H9 (cell line): ENCODE results near the gene NTNG2. TPM values are rescaled to one million over a fixed set of nuclear protein-coding genes. Genes with fewer than 3 reads are reported as not detected.

Experiments used
- DNase-seq: peaks from one replicate; pipeline ENCODE4 v3.0.0-alpha.2; 2017
- H2AFZ ChIP-seq: one replicate; pipeline ENCODE4 v1.6.1; 2013; ENCODE audit warnings: mild to moderate bottlenecking, low read length, control low read depth, moderate library complexity
- H2AK5ac ChIP-seq: 2 replicates; pipeline ENCODE4 v1.6.1; 2013; ENCODE audit warnings: low read length, control low read depth, mixed read lengths; ENCODE audit not compliant: insufficient read length
- H2BK120ac ChIP-seq: one replicate; pipeline ENCODE4 v1.6.1; 2013; ENCODE audit warnings: low read depth, mild to moderate bottlenecking, low read length, control low read depth, inconsistent platforms; ENCODE audit not compliant: poor library complexity, severe bottlenecking
- H2BK12ac ChIP-seq: 2 replicates; pipeline ENCODE4 v1.6.1; 2013; ENCODE audit warnings: low read length, control low read depth, mixed read lengths, low read depth; ENCODE audit not compliant: insufficient read length
- H2BK15ac ChIP-seq: 2 replicates; pipeline ENCODE4 v1.6.1; 2013; ENCODE audit warnings: low read depth, low read length, control low read depth
- H2BK20ac ChIP-seq: one replicate; pipeline ENCODE4 v1.6.1; 2013; ENCODE audit warnings: low read depth, mild to moderate bottlenecking, low read length, control low read depth, inconsistent platforms; ENCODE audit not compliant: poor library complexity, severe bottlenecking
- H2BK5ac ChIP-seq: 2 replicates; pipeline ENCODE4 v1.6.1; 2013; ENCODE audit warnings: low read length, control low read depth, mixed read lengths; ENCODE audit not compliant: insufficient read length
- H3K14ac ChIP-seq: 2 replicates; pipeline ENCODE4 v1.6.1; 2013; ENCODE audit warnings: low read length, control low read depth; ENCODE audit not compliant: insufficient read depth
- H3K18ac ChIP-seq: 2 replicates; pipeline ENCODE4 v1.6.1; 2013; ENCODE audit warnings: low read depth, mild to moderate bottlenecking, mixed read lengths, low read length, control low read depth; ENCODE audit not compliant: insufficient read length
- H3K23ac ChIP-seq: 2 replicates; pipeline ENCODE4 v1.6.1; 2013; ENCODE audit warnings: low read length, control low read depth, mixed read lengths, low read depth; ENCODE audit not compliant: insufficient read length
- H3K23me2 ChIP-seq: 2 replicates; pipeline ENCODE4 v1.6.1; 2013; ENCODE audit warnings: low read depth, mild to moderate bottlenecking, mixed read lengths, low read length, control low read depth; ENCODE audit not compliant: insufficient read length, poor library complexity, severe bottlenecking
- H3K27ac ChIP-seq: 2 replicates; pipeline ENCODE4 v1.5.1; 2013; ENCODE audit warnings: low read length, control low read depth, mixed read lengths, low read depth; ENCODE audit not compliant: insufficient read length
- H3K27me3 ChIP-seq: 2 replicates; pipeline ENCODE4 v1.6.1; 2013; ENCODE audit warnings: low read length, control low read depth, inconsistent platforms; ENCODE audit not compliant: insufficient read depth
- H3K4ac ChIP-seq: 2 replicates; pipeline ENCODE4 v1.6.1; 2013; ENCODE audit warnings: low read depth, mild to moderate bottlenecking, control low read depth, inconsistent platforms, low read length, moderate library complexity
- H3K4me1 ChIP-seq: 2 replicates; pipeline ENCODE4 v1.6.1; 2013; ENCODE audit warnings: low read length, control low read depth, inconsistent platforms; ENCODE audit not compliant: insufficient read depth
- H3K4me2 ChIP-seq: 2 replicates; pipeline ENCODE4 v1.6.1; 2013; ENCODE audit warnings: low read length, control low read depth, mixed read lengths; ENCODE audit not compliant: insufficient read length, insufficient read depth
- H3K56ac ChIP-seq: 2 replicates; pipeline ENCODE4 v1.6.1; 2013; ENCODE audit warnings: low read depth, mild to moderate bottlenecking, mixed read lengths, low read length, control low read depth; ENCODE audit not compliant: insufficient read length
- H3K79me1 ChIP-seq: 2 replicates; pipeline ENCODE4 v1.6.1; 2013; ENCODE audit warnings: low read depth, mild to moderate bottlenecking, moderate library complexity, low read length, control low read depth, inconsistent platforms; ENCODE audit not compliant: insufficient read depth, poor library complexity, severe bottlenecking
- H3K79me2 ChIP-seq: 2 replicates; pipeline ENCODE4 v1.6.1; 2013; ENCODE audit warnings: low read length, control low read depth, inconsistent platforms; ENCODE audit not compliant: insufficient read depth
- H3K9ac ChIP-seq: 2 replicates; pipeline ENCODE4 v1.6.1; 2013; ENCODE audit warnings: low read length, control low read depth, mixed read lengths; ENCODE audit not compliant: insufficient read length; ENCODE audit errors: extremely low read depth
- H3K9me3 ChIP-seq: one replicate; pipeline ENCODE4 v1.6.1; 2013; ENCODE audit warnings: low read depth, low read length, inconsistent platforms; ENCODE audit not compliant: control insufficient read depth
- H3T11ph ChIP-seq: one replicate; pipeline ENCODE4 v1.6.1; 2013; ENCODE audit warnings: mild to moderate bottlenecking, low read length, control low read depth, inconsistent platforms
- H4K20me1 ChIP-seq: one replicate; pipeline ENCODE4 v1.6.1; 2013; ENCODE audit not compliant: control insufficient read depth, insufficient read length, insufficient read depth
- H4K5ac ChIP-seq: 2 replicates; pipeline ENCODE4 v1.6.1; 2013; ENCODE audit warnings: low read depth, mild to moderate bottlenecking, mixed read lengths, low read length, control low read depth; ENCODE audit not compliant: insufficient read length
- H4K8ac ChIP-seq: replicated peaks from 2 replicates; pipeline ENCODE4 v1.6.1; 2013; ENCODE audit warnings: low read length, control low read depth, mixed read lengths, low read depth; ENCODE audit not compliant: insufficient read length
- H4K91ac ChIP-seq: 2 replicates; pipeline ENCODE4 v1.6.1; 2013; ENCODE audit warnings: low read depth, mild to moderate bottlenecking, moderate library complexity, mixed read lengths, low read length, control low read depth; ENCODE audit not compliant: insufficient read length
- H3K27ac Mint-ChIP-seq, 3 experiments: 2 replicates in 2 of 3; 3 replicates in 1 of 3; pipeline ENCODE4 v1.8.0; 2020 to 2021; ENCODE audit warnings: mixed read lengths in 3 of 3, mild to moderate bottlenecking in 1 of 3, moderate library complexity in 1 of 3
- H3K27me3 Mint-ChIP-seq: 2 replicates; pipeline ENCODE4 v1.8.0; 2021; ENCODE audit warnings: low read depth, mild to moderate bottlenecking, moderate library complexity, mixed read lengths
- H3K36me3 Mint-ChIP-seq, 3 experiments: 2 replicates in 2 of 3; 3 replicates in 1 of 3; pipeline ENCODE4 v1.8.0; 2020 to 2021; ENCODE audit warnings: low read depth in 3 of 3, mixed read lengths in 3 of 3; ENCODE audit not compliant: insufficient read depth in 1 of 3
- H3K4me1 Mint-ChIP-seq, 2 experiments: 2 replicates each; pipeline ENCODE4 v1.8.0; 2020; ENCODE audit warnings: mixed read lengths in 2 of 2
- H3K4me3 Mint-ChIP-seq, 2 experiments: 2 replicates in 1 of 2; 3 replicates in 1 of 2; pipeline ENCODE4 v1.8.0; 2020 to 2021; ENCODE audit warnings: mild to moderate bottlenecking in 2 of 2, mixed read lengths in 2 of 2, moderate library complexity in 1 of 2
- H3K9me3 Mint-ChIP-seq, 2 experiments: 2 replicates in 1 of 2; 3 replicates in 1 of 2; pipeline ENCODE4 v1.8.0; 2020; ENCODE audit warnings: mild to moderate bottlenecking in 2 of 2, mixed read lengths in 2 of 2, moderate library complexity in 1 of 2
- CTCF ChIP-seq: fragments of 200-600 bp; sonication (generic); conservative IDR thresholded peaks from 3 replicates; pipeline ENCODE4 v1.8.0; 2021; ENCODE audit warnings: antibody characterized with exemption, mild to moderate bottlenecking
- WGBS: extraction: QIAGEN DNeasy Blood & Tissue Kit; methylation state at CpG from one replicate; pipeline ENCODE4 v1.1.7; 2013; ENCODE audit warnings: missing lambda C conversion rate, low lambda C conversion rate, mixed read lengths; ENCODE audit not compliant: insufficient read length; ENCODE audit errors: extremely low coverage; 5-methylcytosine and 5-hydroxymethylcytosine counted together
- total RNA-seq: library from RNA; stranded (reverse); gene quantifications from 2 replicates; pipeline ENCODE4 v1.2.1, GENCODE V29; 2021

The NTNG2 gene
- total RNA-seq, 1 experiment from 2014 or later: 0.52 TPM

- Histone ChIP-seq H3K18ac (no peak overlapping the region), H3K56ac (no peak overlapping the region), H4K91ac (no peak overlapping the region), H2AK5ac (no peak overlapping the region), H3K27ac (no peak overlapping the region), H3K23me2 (no peaks in the 10 kb centered on the region), H3K79me2 (no peaks in the 10 kb centered on the region), H3K27me3 (no peaks in the 10 kb centered on the region), H4K8ac (no peak overlapping the region), H3K4ac (no peak overlapping the region), H3K9ac (no peak overlapping the region), H2AFZ (no peak overlapping the region), H2BK120ac (no peak overlapping the region), H3K14ac (no peak overlapping the region), H2BK12ac (no peak overlapping the region), H2BK15ac (no peak overlapping the region), H3K4me2 (no peak overlapping the region), H4K5ac (no peak overlapping the region), H3K9me3 (peaks cover 10% of the 10 kb centered on the region), H3K4me1 (no peaks in the 10 kb centered on the region), H3T11ph (no peak overlapping the region), H3K23ac (no peak overlapping the region), H2BK20ac (no peak overlapping the region), H3K79me1 (no peaks in the 10 kb centered on the region), H4K20me1 (no peaks in the 10 kb centered on the region), H2BK5ac (no peak overlapping the region)
- Mint-ChIP-seq H3K27ac (no peak overlapping the region), H3K4me3 (no peak overlapping the region), H3K4me1 (peaks cover 5 to 8% of the 10 kb centered on the region in 2 experiments; a peak in 3 of 4 replicates), H3K36me3 (peaks cover 0 to 5% (median 3%) of the 10 kb centered on the region in 3 experiments; a peak in 3 of 7 replicates), H3K27me3 (peaks cover 20% of the 10 kb centered on the region), H3K9me3 (peaks cover 9 to 11% of the 10 kb centered on the region in 2 experiments)
- no CpG with 5 or more reads among the region's 4 CpGs for WGBS
- TF ChIP-seq CTCF: no peak
- no peak for DNase-seq
These were observed 38.8 kb downstream of the NTNG2 start for GRCh38 chr9:132200706-132201105.
